IPS-15b (cell line): Measurements from ENCODE around the gene CDH13.
A peak's percentile ranks its signal among the peaks of the same experiment; 100 is the strongest.

Experiments used
- H3K27me3 ChIP-seq: one replicate; pipeline ENCODE4 v1.6.1; 2013; ENCODE audit warnings: low read length; ENCODE audit not compliant: control insufficient read depth, insufficient read depth
- H3K36me3 ChIP-seq: one replicate; pipeline ENCODE4 v1.6.1; 2013; ENCODE audit warnings: low read length; ENCODE audit not compliant: control insufficient read depth, insufficient read depth
- H3K4me1 ChIP-seq: one replicate; pipeline ENCODE4 v1.6.1; 2013; ENCODE audit warnings: mild to moderate bottlenecking, low read length; ENCODE audit not compliant: control insufficient read depth, insufficient read depth
- H3K4me3 ChIP-seq: one replicate; pipeline ENCODE4 v1.5.1; 2013; ENCODE audit warnings: low read depth, low read length
- H3K9ac ChIP-seq: one replicate; pipeline ENCODE4 v1.6.1; 2013; ENCODE audit warnings: low read depth, mild to moderate bottlenecking, low read length
- H3K9me3 ChIP-seq: one replicate; pipeline ENCODE4 v1.6.1; 2013; ENCODE audit warnings: mild to moderate bottlenecking, low read length; ENCODE audit not compliant: control insufficient read depth, insufficient read depth

CDH13 gene

DNA sequence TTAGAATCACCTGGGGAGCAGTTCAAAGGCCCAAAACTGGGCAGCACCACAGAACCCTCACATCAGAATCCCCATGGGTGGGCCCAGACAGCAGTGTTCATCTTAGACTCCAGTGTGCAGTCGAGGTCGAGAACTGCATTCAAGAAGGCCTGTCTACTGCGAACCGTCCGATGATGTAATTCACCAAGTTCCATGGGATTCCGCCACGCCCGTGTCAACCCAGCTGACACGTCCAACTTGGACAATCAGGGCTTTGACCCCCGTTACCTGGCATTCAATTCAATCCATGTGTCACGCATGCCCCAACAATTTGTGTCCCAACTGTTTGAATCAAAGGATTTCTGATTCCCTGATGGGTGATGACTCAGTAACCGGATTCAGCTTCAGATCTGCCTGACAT lies 1190.3 kb downstream of the CDH13 start:
- peaks cover 17% of the 10 kb centered on the region for H3K4me1 ChIP-seq
- no peak overlapping the region for H3K4me3 ChIP-seq
- no peaks in the 10 kb centered on the region for H3K36me3 ChIP-seq
- H3K27me3 ChIP-seq: no peaks in the 10 kb centered on the region
- H3K9me3 ChIP-seq: no peaks in the 10 kb centered on the region
- H3K9ac ChIP-seq: no peak overlapping the region

- H3K4me1 ChIP-seq: peaks cover 14% of the 10 kb centered on the region
- H3K36me3 ChIP-seq: no peaks in the 10 kb centered on the region
- H3K9me3 ChIP-seq: no peaks in the 10 kb centered on the region
- H3K9ac ChIP-seq: no peak overlapping the region
- H3K27me3 ChIP-seq: no peaks in the 10 kb centered on the region
- no peak overlapping the region for H3K4me3 ChIP-seq
Observed at GRCh38 chr16:83818276-83818675, 1191.5 kb downstream of the CDH13 start.

- Histone ChIP-seq H3K4me1 (peaks cover 6% of the 10 kb centered on the region), H3K4me3 (no peak overlapping the region), H3K36me3 (no peaks in the 10 kb centered on the region), H3K9me3 (no peaks in the 10 kb centered on the region), H3K27me3 (no peaks in the 10 kb centered on the region), H3K9ac (no peak overlapping the region)
Observed at GRCh38 chr16:83819361-83819760, 1192.6 kb downstream of the CDH13 start.

DNA sequence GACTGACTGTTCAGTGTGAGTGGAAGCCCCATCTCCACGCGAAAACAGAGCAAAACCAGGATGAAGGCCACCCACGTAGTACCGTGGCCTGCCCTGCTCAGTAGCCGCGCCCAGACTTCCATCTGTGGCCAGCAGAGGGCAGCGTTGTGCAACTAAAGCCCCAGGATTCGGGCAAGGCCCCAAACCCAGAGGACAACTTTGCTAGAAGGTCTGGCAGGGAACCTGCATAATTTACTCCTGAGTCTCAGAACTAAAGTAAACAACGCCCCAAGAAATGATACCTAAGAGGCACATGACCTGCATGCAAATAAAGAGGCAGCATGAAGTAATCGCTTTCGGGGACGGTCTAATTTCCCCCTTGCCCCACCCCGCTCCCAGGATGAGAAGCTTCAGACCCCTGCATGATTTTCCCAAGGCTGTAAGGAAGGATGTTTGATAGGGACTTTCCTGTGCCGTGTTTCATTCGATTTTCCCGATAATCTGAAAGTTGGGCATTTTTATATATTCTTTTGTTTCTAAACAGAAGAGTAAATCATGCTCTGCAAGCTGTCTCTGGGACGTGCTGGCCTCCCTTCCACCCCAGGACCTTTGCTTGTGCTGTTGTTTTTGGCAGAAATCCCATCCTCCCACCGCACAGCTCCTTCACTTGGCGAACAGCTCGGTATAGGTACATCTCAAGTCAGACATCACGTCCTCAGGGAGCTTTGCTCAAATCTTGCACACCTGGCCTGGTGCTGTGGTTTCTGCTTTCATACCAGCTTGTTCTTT lies 1199.6 kb downstream of the CDH13 start:
- Histone ChIP-seq H3K27me3 (no peaks in the 10 kb centered on the region), H3K9me3 (no peaks in the 10 kb centered on the region), H3K9ac (peak overlapping the region; percentile 14)

GRCh38 chr16:83830091-83830768 lies 1203.5 kb downstream of the CDH13 start:
- no peak overlapping the region for H3K9ac ChIP-seq

More for the DNA sequence above, 1199.6 kb downstream of the CDH13 start:
- Histone ChIP-seq H3K4me3 (no peak overlapping the region), H3K4me1 (peaks cover 7% of the 10 kb centered on the region), H3K36me3 (no peaks in the 10 kb centered on the region)

DNA sequence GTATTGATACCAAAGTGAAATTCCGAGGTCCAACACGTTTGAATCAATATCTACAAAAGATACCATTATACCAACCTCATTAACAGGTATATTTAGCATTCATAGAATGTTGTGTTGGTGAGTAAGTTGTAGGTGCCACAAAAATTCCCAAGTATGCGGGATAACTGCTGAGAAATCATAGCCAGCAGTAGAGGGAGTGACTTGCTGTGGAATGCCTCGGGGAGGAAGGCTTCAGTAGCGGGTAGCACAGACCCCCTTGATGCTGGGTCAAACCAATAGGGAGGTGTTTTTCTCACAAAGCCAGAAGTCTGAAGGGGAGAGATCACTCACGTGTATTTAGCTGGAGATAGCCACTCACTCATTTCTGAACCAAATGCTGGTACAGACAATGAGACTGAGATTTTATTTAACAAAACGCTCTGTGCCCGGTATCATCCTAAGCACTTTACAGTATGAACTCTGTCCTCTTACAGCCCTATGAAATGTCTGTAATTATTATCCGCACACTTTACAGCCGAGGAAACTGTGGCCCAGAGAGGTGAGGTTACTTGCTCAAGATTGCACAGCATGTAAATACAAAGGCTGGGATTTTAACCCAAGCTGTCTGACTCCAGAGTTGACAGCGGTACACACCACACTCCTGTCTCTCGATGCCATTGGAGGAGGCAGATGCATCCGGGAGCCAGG lies 1204.1 kb downstream of the CDH13 start:
- Histone ChIP-seq H3K4me3 (no peak overlapping the region), H3K36me3 (no peaks in the 10 kb centered on the region), H3K27me3 (no peaks in the 10 kb centered on the region), H3K9ac (no peak overlapping the region), H3K9me3 (peaks cover 2% of the 10 kb centered on the region), H3K4me1 (peaks cover 1% of the 10 kb centered on the region)

More at GRCh38 chr16:83830091-83830768, 1203.5 kb downstream of the CDH13 start:
- Histone ChIP-seq H3K36me3 (no peaks in the 10 kb centered on the region), H3K4me3 (no peak overlapping the region), H3K27me3 (no peaks in the 10 kb centered on the region), H3K9me3 (peaks cover 2% of the 10 kb centered on the region), H3K4me1 (peaks cover 2% of the 10 kb centered on the region)

GRCh38 chr16:83831456-83831987 lies 1204.8 kb downstream of the CDH13 start:
- H3K9ac ChIP-seq: no peak overlapping the region
- H3K4me1 ChIP-seq: no peaks in the 10 kb centered on the region
- H3K36me3 ChIP-seq: no peaks in the 10 kb centered on the region
- H3K9me3 ChIP-seq: peaks cover 2% of the 10 kb centered on the region
- no peaks in the 10 kb centered on the region for H3K27me3 ChIP-seq
- H3K4me3 ChIP-seq: no peak overlapping the region

- H3K9me3 ChIP-seq: peaks cover 2% of the 10 kb centered on the region
- H3K4me1 ChIP-seq: no peaks in the 10 kb centered on the region
Observed at GRCh38 chr16:83833921-83834320, 1207.2 kb downstream of the CDH13 start.

DNA sequence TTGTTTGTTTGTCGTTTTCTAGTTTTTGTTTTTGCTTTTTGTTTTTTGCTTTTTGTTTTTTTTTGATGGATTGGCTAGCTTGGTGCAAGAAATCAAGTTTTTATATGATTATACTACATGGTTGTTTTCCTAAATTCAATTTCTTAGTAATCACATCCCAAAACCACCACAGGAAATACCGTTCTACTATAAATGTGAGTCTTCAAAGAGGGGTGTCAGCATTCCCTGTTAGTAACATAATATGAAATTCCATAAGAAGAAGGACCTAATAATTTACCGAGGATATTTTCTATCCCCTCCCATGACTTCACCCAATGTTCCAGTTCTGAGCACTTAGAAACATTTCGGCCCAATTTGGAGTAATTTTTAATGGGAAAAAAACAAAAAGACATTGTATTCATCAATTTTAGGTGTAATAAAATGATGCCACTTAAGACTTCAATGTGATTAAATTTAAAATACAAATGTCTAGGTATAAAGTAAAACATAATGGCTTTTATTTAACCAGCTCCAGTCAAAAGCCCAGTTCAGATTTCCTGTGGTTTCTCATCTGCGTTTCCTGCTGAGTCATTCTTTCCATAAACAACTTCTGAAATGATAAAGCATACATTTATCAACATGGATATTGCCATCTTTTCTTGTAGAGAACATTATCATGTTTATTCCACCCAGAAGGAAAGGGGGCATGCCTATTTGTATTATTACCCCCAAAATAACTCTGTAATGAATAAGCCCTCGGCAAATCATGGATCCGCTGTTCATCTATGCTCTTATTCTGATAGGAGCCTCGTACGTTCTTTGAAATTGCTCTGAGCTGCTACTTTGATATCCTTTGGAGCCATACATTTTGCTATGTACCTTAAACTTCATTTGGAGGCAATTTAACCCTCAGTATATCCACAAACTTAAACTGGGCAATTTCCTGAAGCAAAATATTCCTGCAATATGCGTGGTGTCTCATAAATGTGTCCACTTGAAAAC lies 1209.1 kb downstream of the CDH13 start:
- Histone ChIP-seq H3K4me3 (no peak overlapping the region), H3K4me1 (peaks cover 4% of the 10 kb centered on the region), H3K27me3 (no peaks in the 10 kb centered on the region), H3K9ac (no peak overlapping the region), H3K36me3 (no peaks in the 10 kb centered on the region), H3K9me3 (peaks cover 2% of the 10 kb centered on the region)

More at GRCh38 chr16:83833921-83834320, 1207.2 kb downstream of the CDH13 start:
- no peak overlapping the region for H3K4me3 ChIP-seq
- no peaks in the 10 kb centered on the region for H3K27me3 ChIP-seq
- no peak overlapping the region for H3K9ac ChIP-seq
- no peaks in the 10 kb centered on the region for H3K36me3 ChIP-seq

DNA sequence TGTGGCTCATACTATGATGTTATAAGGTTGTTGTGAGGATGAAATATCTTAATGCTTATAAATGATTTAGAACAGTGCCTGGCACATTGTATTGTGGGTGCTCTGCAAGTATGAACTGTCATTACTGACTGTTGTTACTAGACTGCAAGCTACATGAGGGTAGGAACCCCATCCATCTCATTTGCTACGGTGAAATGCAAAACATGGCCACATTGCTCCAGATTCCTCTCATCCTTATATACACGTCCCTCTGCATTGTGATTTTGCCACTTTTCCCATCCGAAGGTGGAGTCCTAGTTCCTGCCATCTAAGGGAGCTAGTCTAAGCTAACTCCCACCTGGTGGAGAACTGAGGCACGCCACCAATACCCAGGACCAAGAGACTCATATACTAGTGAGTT lies 1210.8 kb downstream of the CDH13 start:
- H3K36me3 ChIP-seq: no peaks in the 10 kb centered on the region
- H3K9me3 ChIP-seq: peaks cover 2% of the 10 kb centered on the region
- no peak overlapping the region for H3K9ac ChIP-seq
- H3K4me3 ChIP-seq: no peak overlapping the region
- no peaks in the 10 kb centered on the region for H3K27me3 ChIP-seq
- H3K4me1 ChIP-seq: peaks cover 13% of the 10 kb centered on the region

GRCh38 chr16:83838151-83838550 lies 1211.4 kb downstream of the CDH13 start:
- Histone ChIP-seq H3K4me1 (peaks cover 17% of the 10 kb centered on the region), H3K4me3 (no peak overlapping the region), H3K9me3 (peaks cover 2% of the 10 kb centered on the region), H3K36me3 (no peaks in the 10 kb centered on the region), H3K9ac (no peak overlapping the region), H3K27me3 (no peaks in the 10 kb centered on the region)
